NCI-H345 treated with DMSO at 0.1 percent for 48 hours (cell line): ENCODE data around the gene NTMT1.
"Not testable (repeated sequence)": the region's sequence is repeated elsewhere in the genome, so short reads cannot be mapped to it uniquely, and the experiment has no call there.

ENCODE experiments used
- DNase-seq: peaks from one replicate; lab custom pipeline; 2025; ENCODE audit not compliant: unreplicated experiment; lab: John Stamatoyannopoulos, UW

The NTMT1 gene

DNA sequence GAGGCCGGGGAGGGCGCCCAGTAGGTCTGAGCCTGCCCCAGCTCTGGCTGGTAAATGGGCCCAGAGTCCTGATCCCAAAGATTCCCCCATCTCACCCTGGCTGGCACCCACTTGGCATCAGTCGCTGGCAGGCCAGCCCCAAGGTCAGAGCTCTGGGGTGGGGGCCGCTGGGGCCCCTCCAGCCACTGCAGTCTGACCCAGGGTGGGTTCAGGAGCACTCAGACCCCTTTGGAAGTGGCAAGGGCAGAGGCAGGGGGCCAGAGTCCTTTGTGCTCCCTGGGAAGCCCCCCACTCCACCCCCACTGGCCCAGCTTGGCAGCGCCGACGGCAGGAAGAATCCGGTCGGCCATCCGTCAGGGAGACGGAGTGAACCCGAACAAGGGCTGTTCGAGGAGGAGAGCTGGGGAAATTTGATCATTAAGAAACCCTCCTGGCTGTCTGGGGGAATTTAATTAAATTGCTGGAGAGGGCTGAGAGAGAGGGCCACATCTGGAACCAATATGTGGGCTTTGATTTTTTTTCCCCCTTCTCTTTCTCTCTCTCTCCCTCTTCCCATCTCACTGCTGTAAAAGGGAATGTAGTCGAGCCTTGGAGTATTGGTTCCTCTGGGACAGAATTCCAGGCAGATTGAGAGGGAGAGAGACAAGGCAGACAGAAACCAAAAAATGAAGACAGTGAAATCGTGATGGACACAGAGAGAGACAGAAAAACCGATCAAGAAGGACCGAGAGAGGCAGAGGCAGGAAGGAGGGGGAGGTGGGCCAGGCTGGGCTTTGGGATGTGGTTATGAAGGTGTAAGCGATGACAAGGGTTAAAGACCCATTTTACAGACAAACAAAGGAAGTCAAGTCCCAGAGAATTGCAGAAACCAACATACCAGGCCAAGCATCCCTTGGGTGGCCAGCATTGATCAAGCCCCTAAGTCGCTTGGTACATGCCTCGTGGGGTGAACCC lies 24.0 kb downstream of the NTMT1 start:
- DNase-seq = no peak

DNA sequence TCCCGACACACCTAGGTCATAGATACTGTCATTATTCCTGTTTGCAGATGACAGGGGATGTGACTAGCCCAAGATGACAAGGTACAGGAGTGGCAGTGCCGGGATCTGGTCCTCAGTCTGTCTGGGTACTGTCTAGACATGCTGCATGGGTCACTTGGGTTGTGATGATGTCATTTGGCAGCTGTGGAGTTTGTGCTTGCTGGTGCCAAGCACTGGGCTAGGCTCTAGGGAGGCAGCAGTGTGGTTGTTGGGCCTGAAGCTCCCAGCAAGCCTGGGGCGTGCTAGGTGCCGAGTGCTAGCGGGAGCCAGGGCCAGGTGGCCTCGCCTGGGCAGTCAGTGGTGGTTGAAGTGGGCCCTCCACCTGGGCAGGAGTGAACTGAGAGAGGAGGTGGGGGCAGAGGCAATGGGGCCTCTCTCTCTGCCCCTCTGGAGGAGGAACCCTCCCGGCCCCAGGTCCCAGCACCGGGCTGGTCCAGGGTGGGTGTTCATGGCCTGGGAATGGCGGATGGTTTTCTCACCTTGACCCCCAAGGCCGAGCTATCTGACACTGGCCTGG lies 24.8 kb downstream of the NTMT1 start:
- DNase-seq = no peak

GRCh38 chr9:129653823-129654553 lies 28.0 kb downstream of the NTMT1 start:
- DNase-seq = no peak

- no peak for DNase-seq
These were observed 28.6 kb downstream of the NTMT1 start for GRCh38 chr9:129654554-129655040.

- no peak for DNase-seq
These were observed 29.2 kb downstream of the NTMT1 start for GRCh38 chr9:129655154-129655553.

DNA sequence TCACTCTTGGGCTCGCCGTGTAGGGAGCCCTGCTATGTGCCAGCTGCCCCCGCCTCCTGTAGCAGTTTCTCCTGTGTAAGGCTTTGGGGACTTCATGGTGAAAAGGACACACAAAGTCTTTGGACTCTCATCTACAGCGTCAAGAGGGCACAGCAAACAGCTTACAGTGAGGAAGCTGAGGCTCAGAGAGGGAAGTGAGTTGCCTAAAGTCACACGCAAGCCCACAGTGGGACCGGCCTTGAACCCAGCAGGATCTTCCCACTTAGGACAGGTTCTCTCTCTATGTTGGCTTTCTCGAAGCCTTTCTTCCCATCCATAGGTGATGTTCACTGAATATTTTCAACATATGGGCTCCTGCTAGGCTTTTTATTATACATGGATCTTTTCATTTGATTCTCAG lies 29.7 kb downstream of the NTMT1 start:
- no peak for DNase-seq

DNA sequence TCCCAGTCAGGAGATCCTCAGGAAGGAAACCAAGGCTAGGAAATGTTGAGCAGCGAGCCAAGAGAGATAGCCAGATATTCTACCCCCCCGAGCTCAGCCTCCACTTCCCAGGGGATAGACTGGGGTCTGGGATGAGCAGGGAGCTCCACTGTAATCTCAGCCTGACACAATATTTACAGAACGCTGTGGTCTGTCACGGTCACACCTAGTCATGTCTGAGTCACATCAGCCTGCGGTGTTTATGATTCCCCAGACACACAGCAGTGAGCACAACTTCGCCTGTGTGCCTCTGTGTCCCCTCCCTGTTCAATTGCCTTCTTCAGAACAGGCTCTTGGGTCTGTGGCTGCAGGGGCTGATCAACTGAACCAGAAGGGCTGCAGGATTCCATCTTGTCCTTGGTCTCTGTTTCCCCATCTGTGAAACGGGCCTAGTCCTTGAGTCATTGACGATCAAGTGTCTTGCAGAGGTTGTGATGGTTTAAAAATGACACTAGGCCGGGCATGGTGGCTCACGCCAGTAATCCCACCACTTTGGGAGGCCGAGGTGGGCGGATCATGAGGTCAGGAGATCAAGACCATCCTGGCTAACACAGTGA lies 30.9 kb downstream of the NTMT1 start:
- DNase-seq = no peak

DNA sequence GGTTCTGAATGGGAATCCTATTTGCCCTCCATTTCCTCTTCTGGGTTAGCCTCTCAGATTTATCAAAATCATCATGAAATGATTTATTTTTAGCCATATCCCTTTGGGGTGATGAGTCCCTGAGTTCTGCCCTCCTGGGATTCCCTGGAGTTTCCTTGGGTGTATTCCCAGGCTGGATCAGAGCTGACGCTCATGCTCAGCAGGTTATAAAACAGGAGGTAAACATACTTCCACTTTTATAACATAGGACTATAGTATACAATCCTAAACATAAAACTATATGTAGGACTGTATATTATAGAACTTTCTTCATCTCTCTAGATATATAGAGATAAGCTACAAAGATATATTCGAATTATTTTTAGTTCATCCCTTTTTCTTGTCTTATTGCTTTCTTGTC lies 35.1 kb downstream of the NTMT1 start:
- DNase-seq = no peak

DNA sequence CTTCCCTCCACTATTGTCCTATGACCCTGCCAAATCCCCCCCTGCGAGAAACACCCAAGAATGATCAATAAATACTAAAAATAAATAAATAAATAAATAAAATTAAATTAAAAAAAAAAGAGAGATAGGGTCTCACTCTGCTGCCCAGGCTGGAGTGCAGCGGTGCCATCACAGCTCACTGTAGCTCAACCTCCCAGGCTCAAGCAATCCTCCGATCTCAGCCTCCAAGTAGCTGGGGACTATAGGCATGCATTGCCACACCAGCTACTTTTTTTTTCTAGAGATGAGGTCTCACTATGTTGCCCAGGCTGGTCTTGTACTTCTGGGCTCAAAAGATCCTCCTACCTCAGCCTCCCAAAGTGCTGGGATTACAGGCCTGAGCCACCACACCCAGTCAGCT lies 36.3 kb downstream of the NTMT1 start:
- not testable (repeated sequence) for DNase-seq

DNA sequence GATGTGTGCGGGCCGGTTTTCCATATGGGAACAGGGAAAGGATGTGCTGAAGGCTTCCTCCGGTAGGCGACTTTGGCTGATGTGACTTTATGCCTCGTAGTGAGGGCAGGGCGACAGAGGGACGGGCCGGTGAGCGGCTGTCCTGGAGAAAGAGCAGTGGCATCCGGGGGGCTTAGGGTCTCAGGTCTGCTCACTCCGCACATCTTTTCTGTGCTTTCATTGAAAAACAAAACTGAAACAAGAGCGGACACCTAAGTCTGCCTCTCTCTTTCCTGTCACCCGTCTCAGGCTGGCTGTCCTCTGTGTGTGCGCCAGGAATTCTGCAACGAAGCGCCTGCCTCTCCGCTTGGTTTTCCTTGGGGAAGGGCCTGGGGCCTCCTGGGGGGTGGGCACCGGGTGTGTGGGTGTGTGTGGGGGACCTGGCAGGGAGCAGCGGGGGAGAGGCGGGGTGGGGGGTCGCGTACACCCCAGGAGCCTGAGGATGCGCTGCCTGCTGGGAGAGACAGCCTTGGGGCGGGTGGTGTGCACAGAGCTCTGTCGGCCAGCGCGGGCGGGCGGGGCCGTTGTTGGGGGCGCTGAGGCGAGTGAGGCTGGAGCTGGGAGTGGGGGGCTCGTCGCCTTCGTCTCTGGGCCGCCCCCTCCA lies 38.9 kb downstream of the NTMT1 start:
- DNase-seq = no peak

- no peak for DNase-seq
These were observed 39.4 kb downstream of the NTMT1 start, which contains the start of gene PRRX2 for GRCh38 chr9:129665389-129665775. PRRX2 (plus strand) TSS chr9:129665647; CDS start chr9:129665868, 221 bp downstream.

DNA sequence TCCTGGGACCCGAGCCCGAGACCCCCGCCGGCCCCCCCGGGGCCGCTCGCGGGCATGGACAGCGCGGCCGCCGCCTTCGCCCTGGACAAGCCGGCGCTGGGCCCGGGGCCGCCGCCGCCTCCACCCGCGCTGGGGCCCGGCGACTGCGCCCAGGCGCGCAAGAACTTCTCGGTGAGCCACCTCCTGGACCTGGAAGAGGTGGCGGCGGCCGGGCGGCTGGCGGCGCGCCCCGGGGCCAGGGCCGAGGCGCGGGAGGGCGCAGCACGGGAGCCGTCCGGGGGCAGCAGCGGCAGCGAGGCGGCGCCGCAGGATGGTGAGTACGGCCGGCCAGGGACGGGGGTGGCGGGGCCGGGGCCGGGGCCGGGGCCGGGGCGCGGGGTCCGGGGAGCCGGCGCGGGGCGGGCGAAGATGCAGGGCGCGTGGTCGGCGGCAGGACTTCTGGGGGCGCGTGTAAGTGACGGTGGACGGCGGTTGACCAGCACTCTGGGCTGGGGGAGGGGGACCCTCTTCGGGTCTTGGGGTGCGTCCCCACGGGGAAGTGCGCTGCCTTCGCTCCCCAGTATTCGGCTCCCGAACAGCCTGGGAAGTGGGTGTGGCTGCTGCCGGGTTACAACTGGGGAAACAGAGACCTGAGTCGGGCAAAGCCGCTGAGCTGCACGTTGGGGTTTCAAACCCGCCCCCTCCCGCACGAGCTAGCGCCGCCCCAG lies 40.0 kb downstream of the NTMT1 start:
- DNase-seq = no peak

- no peak for DNase-seq
These were observed 40.6 kb downstream of the NTMT1 start for GRCh38 chr9:129666575-129666974.

DNA sequence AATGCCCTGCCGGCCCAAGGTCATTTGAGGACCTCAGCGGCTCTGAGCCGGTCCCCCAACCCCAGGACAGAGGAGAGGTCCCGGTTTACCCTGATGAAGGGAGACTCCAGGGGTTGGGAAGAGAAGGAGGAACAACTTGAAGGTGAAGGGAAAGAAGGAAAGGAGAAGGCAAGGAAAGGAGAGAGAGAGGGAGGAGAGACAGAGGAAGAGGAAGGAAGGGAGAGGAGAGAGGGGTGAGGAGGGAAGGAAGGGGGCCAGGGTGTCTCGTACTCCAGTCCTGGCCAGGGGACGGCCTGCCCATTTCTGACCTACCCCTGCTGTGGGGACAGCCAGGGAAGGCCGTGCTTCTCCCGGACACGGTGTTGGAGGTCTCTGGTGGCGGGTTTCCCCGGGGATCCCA lies 41.4 kb downstream of the NTMT1 start:
- DNase-seq = no peak

- DNase-seq = no peak
These were observed 41.9 kb downstream of the NTMT1 start for GRCh38 chr9:129667850-129668249.

- DNase-seq = no peak
These were observed 43.3 kb downstream of the NTMT1 start for GRCh38 chr9:129669141-129669718.

DNA sequence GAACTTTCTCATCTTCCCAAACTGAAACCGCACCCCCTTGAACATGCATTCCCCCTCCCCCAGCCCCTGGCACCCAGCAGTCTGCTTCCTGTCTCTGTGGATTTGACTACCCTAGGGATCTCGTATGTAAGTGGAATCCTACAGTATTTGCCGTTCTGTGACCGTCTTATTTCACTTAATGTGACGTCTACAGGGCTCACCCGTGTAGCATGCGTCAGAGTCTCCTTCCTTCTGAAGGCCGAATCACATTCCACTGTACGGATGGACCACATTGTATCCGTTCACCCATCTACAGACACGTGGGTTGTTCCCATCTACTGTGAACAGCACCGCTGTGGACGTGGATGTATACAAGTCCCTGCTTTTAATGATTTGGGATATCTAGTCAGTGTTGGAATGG lies 44.0 kb downstream of the NTMT1 start:
- no peak for DNase-seq

DNA sequence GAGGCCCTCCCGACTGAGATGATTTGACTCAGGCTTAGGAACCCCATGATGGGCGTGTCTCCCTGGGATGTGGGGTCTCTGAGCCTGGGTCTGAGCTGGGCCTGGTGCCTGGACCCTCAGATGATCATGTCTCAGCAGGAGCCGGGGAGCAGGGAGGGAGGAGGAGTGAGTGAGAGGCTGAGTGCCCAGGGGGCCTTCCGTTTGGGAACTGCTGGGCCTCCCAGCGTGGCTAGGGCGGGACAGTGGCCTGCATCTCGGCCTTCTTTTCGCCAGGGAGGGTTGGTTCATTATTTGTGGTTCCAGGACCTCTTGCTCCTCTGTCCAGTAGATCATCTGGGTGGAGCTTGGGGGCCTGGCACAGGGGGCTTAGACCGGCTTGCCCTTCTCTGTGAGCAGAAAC lies 45.1 kb downstream of the NTMT1 start:
- DNase-seq = no peak

GRCh38 chr9:129671519-129671918 lies 45.6 kb downstream of the NTMT1 start:
- DNase-seq = no peak

DNA sequence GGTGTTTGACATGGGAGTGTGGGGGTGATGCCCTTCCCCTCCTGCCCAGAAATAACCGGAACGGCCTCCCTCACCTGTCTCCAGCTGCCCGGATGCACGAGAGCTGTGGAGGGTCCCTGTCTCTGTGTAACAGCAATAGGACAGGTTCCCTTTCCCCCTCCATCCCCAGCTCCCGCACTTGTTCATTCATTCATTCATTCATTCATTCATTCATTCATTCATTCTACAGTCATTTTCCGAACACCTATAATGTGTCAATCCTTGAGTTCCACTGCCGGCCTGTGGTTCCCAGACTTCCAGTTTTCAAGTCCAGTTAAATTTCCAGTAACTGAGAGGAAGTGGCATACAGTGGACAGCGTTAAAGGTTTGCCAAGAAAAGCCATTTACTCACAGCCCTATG lies 46.7 kb downstream of the NTMT1 start:
- no peak for DNase-seq
